CD4-positive, alpha-beta T cell (primary cell): ENCODE results near the gene TMA16. TPM values are rescaled to one million over a fixed set of nuclear protein-coding genes. Genes with fewer than 3 reads are reported as not detected.

Experiments
- ATAC-seq: fragments of 200-7000 bp; cut with Tn5 transposase; one replicate; pipeline ENCODE4 v1.10.0; 2022; ENCODE audit warnings: mild to moderate bottlenecking; ENCODE audit not compliant: poor library complexity
- CTCF ChIA-PET: fragments of 350-600 bp; sonication (Branson Sonifier 250); formaldehyde crosslinking; loops from one replicate; lab custom pipeline; 2021; ENCODE audit warnings: antibody characterized with exemption, inconsistent platforms; lab: Charles Lee
- POLR2A ChIA-PET: fragments of 350-600 bp; sonication (Branson Sonifier 250); formaldehyde crosslinking; loops from one replicate; lab custom pipeline; 2021; ENCODE audit warnings: antibody characterized with exemption, inconsistent platforms; lab: Charles Lee
- DNase-seq, 14 experiments: peaks; one replicate each; pipeline ENCODE4 v3.0.0-alpha.2; 2013 to 2020; ENCODE audit warnings: mixed read lengths in 2 of 14
- H3K27ac ChIP-seq, 2 donors: one replicate each; pipeline versions ENCODE4 v1.5.1 to v1.7.0; 2013; ENCODE audit warnings: low read length in 2 of 2, low read depth in 1 of 2, mild to moderate bottlenecking in 1 of 2
- H3K27me3 ChIP-seq, 2 experiments: 1 replicate in 1 of 2; 2 replicates in 1 of 2; pipeline versions ENCODE4 v1.6.1 to v1.7.0; 2013; ENCODE audit warnings: low read length in 2 of 2, control low read depth in 1 of 2, mild to moderate bottlenecking in 1 of 2, moderate library complexity in 1 of 2; ENCODE audit not compliant: insufficient read depth in 2 of 2, control insufficient read depth in 1 of 2
- H3K36me3 ChIP-seq: one replicate; pipeline ENCODE4 v1.6.1; 2013; ENCODE audit warnings: low read length, control low read depth; ENCODE audit not compliant: insufficient read depth
- H3K4me1 ChIP-seq: one replicate; pipeline ENCODE4 v1.6.1; 2013; ENCODE audit warnings: low read length, control low read depth; ENCODE audit not compliant: insufficient read depth
- H3K4me3 ChIP-seq: one replicate; pipeline ENCODE4 v1.5.1; 2013; ENCODE audit warnings: mild to moderate bottlenecking, low read length, moderate library complexity
- H3K9me3 ChIP-seq, 2 experiments: 1 replicate in 1 of 2; 2 replicates in 1 of 2; pipeline versions ENCODE4 v1.6.1 to v1.7.0; 2013; ENCODE audit warnings: low read length in 2 of 2, mild to moderate bottlenecking in 2 of 2, control low read depth in 1 of 2, moderate library complexity in 1 of 2; ENCODE audit not compliant: control insufficient read depth in 1 of 2, insufficient read depth in 1 of 2
- H3K27ac Mint-ChIP-seq: one replicate; pipeline ENCODE4 v1.8.0; 2020; ENCODE audit warnings: mixed read lengths
- H3K27me3 Mint-ChIP-seq: one replicate; pipeline ENCODE4 v1.8.0; 2021; ENCODE audit warnings: mixed read lengths
- H3K36me3 Mint-ChIP-seq: one replicate; pipeline ENCODE4 v1.8.0; 2021; ENCODE audit warnings: low read depth, mixed read lengths
- H3K4me1 Mint-ChIP-seq: one replicate; pipeline ENCODE4 v1.8.0; 2021; ENCODE audit warnings: low read depth, mixed read lengths
- H3K4me3 Mint-ChIP-seq: one replicate; pipeline ENCODE4 v1.8.0; 2020; ENCODE audit warnings: mild to moderate bottlenecking, mixed read lengths
- H3K9me3 Mint-ChIP-seq: one replicate; pipeline ENCODE4 v1.8.0; 2020; ENCODE audit warnings: mixed read lengths
- CTCF ChIP-seq: fragments of 200-600 bp; IDR thresholded peaks from one replicate; pipeline ENCODE4 v1.8.0; 2022; ENCODE audit warnings: antibody characterized with exemption, mild to moderate bottlenecking
- intact Hi-C, 2 experiments: fragments of 100-400 bp; cut with DNase I in 1 of 2; cut with micrococcal nuclease in 1 of 2; formaldehyde crosslinking; loops; one replicate each; pipeline versions ENCODE4 v1.15.1 to v1.9.0; 2023 to 2025; cut with DNase I, micrococcal nuclease
- total RNA-seq, 174 experiments: library from RNA in 2 of 174; stranded (reverse) in 2 of 174; gene quantifications; one replicate each; pipeline ENCODE4 v1.2.3 and lab custom pipeline; 2021 to 2026

The TMA16 gene
- total RNA-seq, 2 experiments from 2014 or later, result 6.2 to 6.3 TPM

GRCh38 chr4:163474027-163474426 lies 20.5 kb upstream of the TMA16 start:
- ATAC-seq, result no peak
- DNase-seq, result no peak
- Histone ChIP-seq H3K4me1 (no peaks in the 10 kb centered on the region), H3K27me3 (no peaks in the 10 kb centered on the region), H3K4me3 (no peak overlapping the region), H3K27ac (no peak overlapping the region), H3K36me3 (no peaks in the 10 kb centered on the region), H3K9me3 (peaks cover 0 to 4% of the 10 kb centered on the region in 2 experiments)
- H3K9me3 Mint-ChIP-seq, result no peaks in the 10 kb centered on the region
- TF ChIP-seq CTCF, result no peak
- intact Hi-C loops, result no loop called here
- H3K27me3 Mint-ChIP-seq, result peaks cover 16% of the 10 kb centered on the region
- H3K36me3 Mint-ChIP-seq, result no peaks in the 10 kb centered on the region
- H3K4me3 Mint-ChIP-seq, result no peak overlapping the region
- no peaks in the 10 kb centered on the region for H3K4me1 Mint-ChIP-seq
- ChIA-PET CTCF (no interaction called here), POLR2A (interaction anchor here (0.6 kb wide), 1 partner anchor 30 kb away, joined by 3 read pairs; no protein-coding TSS in a partner anchor)
- H3K27ac Mint-ChIP-seq, result no peak overlapping the region

- no peaks in the 10 kb centered on the region for H3K36me3 ChIP-seq
- DNase-seq (no peak), ATAC-seq (no peak)
- Mint-ChIP-seq H3K36me3 (no peaks in the 10 kb centered on the region), H3K4me1 (no peaks in the 10 kb centered on the region), H3K4me3 (no peak overlapping the region), H3K27me3 (peaks cover 19% of the 10 kb centered on the region), H3K27ac (no peak overlapping the region), H3K9me3 (no peaks in the 10 kb centered on the region)
- intact Hi-C loops, result no loop called here
- CTCF ChIA-PET, result no interaction called here
- peaks cover 0 to 4% of the 10 kb centered on the region in 2 experiments for H3K9me3 ChIP-seq
- H3K27me3 ChIP-seq, result no peaks in the 10 kb centered on the region
- POLR2A ChIA-PET, result no interaction called here
- H3K4me1 ChIP-seq, result no peaks in the 10 kb centered on the region
- no peak for TF ChIP-seq CTCF
- H3K4me3 ChIP-seq, result no peak overlapping the region
- no peak overlapping the region for H3K27ac ChIP-seq
Observed at GRCh38 chr4:163476761-163477438, 17.6 kb upstream of the TMA16 start.

- TF ChIP-seq CTCF, result no peak
- DNase-seq (peak in 2 of 14 experiments; percentile 11 to 21), ATAC-seq (no peak)
- Histone ChIP-seq H3K36me3 (no peaks in the 10 kb centered on the region), H3K27ac (no peak overlapping the region), H3K4me3 (no peak overlapping the region), H3K27me3 (no peaks in the 10 kb centered on the region), H3K4me1 (no peaks in the 10 kb centered on the region), H3K9me3 (no peaks in the 10 kb centered on the region)
- ChIA-PET CTCF (no interaction called here), POLR2A (no interaction called here)
- Mint-ChIP-seq H3K4me3 (no peak overlapping the region), H3K27ac (no peak overlapping the region), H3K4me1 (no peaks in the 10 kb centered on the region), H3K27me3 (peaks cover 17% of the 10 kb centered on the region), H3K9me3 (no peaks in the 10 kb centered on the region), H3K36me3 (no peaks in the 10 kb centered on the region)
- intact Hi-C loops, result loop anchor here (2.0 to 10.0 kb wide), 4 partner anchors 65 to 1253 kb away; no protein-coding TSS in a partner anchor
Observed at GRCh38 chr4:163482190-163482589, 12.3 kb upstream of the TMA16 start.
